ENCODE measurements around the gene ROR1.

The ROR1 gene

GRCh38 chr1:63857478-63857877 is 83.7 kb downstream of the ROR1 start:
- no peak for DNase-seq (ENCODE audit: low spot score)

DNA sequence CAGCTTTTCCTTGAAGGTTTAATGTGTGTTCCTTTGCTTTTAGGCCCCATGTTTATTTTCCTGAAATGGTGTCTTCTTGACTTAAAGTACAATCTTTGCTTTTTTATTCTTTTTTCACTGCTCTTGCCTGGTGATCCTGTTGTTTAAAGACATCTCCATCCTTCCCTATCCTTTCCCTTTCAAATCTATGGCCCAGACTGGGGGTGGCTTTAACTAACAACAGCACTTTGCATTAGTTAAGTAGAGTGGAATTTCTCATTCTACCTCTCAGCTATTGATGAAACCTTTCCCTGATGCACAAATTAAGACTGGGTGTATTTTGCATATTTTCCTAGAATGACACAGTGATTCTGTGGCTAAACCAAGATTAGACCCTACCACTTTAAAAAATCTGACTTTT is 84.3 kb downstream of the ROR1 start:
- no peak for DNase-seq (ENCODE audit: low spot score)

GRCh38 chr1:63859480-63860275 is 85.9 kb downstream of the ROR1 start:
- DNase-seq (ENCODE audit: low spot score), result no peak

DNA sequence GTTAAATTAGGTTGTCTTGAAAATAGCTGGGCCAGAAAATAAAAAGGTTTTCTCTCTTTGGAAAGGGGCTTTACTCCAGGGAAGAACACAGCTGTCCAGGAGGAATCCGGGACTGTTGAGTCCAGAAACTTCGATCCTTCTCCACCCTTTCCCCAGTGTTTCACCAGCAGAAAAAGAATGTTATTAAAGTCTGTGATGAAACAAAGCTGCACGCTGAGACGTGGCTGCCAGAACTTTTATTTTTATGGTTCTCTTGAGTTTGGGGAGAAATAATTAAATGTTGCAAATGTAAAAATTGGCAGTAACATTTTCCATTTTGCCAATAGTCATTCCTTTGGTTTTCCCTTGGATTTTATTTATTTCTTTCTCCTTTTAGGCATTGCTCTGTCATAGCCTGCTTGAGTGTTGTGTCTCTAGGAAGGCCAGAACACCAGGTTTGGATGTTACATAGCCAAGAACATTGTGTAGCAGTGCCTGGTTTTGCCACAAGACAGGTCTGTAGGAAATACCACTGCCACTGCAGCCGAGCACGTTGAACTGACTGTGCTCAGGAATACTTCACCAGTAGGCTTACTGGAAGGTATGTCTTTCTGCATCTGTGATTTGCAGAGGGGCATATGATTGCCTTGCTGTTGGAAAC is 87.4 kb downstream of the ROR1 start:
- no peak for DNase-seq (ENCODE audit: low spot score)

DNA sequence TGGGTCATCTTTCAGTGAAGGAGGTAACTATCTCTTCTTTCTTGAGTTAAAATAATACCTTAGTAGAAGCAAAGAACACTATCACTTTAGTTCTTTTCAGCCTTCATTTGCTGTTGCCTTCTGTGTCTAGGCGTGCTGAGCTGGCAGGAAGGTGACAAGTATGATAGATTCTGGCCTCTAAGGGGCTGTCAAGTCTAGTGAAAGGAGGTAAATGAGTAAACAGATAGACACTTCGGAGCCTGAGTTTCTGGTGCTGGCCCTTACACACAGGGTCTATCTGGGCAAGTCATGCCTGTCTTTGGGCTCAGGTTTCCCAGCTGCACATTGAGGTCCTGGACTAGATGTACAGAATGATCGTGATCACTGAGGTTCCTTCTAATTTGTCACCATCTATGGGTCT is 89.3 kb downstream of the ROR1 start:
- DNase-seq (ENCODE audit: low spot score), result no peak

- DNase-seq (ENCODE audit: low spot score), result no peak
These were observed 90.4 kb downstream of the ROR1 start for GRCh38 chr1:63864224-63864641.

DNA sequence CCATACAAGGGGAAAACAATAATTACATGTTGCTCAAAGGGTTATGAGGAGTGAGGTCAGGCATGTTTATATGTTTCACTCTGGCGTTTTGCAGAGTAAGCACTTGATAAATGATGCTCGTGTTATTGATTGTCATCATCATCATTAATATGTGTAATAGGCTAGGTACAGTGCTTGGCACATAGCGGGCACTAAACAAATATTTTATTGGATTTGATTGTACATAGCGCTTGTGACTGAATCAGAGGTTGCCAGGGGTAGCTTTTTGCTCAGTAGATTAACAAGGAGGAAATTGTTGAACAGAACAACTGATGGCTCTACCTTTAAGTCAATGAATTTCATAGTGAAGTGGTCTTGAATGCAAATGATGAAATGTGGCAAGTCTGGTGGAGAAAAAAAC is 91.7 kb downstream of the ROR1 start:
- no peak for DNase-seq (ENCODE audit: low spot score)

DNA sequence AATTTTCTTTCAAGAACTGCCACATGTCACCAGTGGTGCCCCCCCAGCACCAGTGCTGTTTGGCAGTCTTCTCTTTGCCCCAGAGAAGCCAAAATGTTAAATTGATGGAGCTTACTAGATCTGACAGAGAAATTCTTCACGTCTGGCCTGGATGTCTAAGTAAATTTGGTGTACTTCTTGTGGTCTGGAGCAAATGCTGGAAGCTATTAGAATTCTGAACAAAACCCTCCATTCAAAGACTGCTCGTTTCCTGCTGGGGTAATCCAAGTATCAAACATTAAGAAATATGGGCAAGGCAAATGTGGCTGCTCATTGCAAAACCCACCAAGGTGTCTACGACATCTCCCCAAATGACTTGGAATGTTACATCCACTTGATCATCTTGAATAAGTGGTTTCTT is 92.3 kb downstream of the ROR1 start:
- no peak for DNase-seq (ENCODE audit: low spot score)

- DNase-seq (ENCODE audit: low spot score), result no peak
These were observed 93.8 kb downstream of the ROR1 start for GRCh38 chr1:63867429-63868176.

GRCh38 chr1:63868268-63868781 is 94.5 kb downstream of the ROR1 start:
- DNase-seq (ENCODE audit: low spot score), result no peak

DNA sequence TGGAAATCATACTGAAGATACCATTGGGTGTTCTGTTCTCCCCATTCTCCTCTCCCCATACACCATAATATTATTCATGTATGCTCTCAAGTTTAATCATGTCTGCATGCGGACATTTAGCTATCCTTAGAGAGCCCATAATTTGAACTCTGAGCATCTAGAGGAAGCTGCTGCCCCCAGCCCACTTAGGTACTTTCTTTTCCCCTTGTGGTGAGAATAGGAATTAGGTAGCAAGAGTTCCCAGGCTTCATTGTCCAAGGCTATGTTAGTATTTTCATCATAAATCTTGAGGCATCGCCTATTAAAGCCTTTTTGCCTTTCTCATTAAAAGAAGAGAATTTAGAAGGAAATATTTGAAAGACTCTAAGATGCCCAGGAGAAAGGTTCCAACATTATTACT is 96.3 kb downstream of the ROR1 start:
- no peak for DNase-seq (ENCODE audit: low spot score)

GRCh38 chr1:63871463-63871862 is 97.6 kb downstream of the ROR1 start:
- no peak for DNase-seq (ENCODE audit: low spot score)

GRCh38 chr1:63873751-63874150 is 99.9 kb downstream of the ROR1 start:
- no peak for DNase-seq (ENCODE audit: low spot score)

- no peak for DNase-seq (ENCODE audit: low spot score)
These were observed 100.6 kb downstream of the ROR1 start for GRCh38 chr1:63874278-63874880.

GRCh38 chr1:63875636-63876035 is 101.8 kb downstream of the ROR1 start:
- DNase-seq (ENCODE audit: low spot score), result no peak

DNA sequence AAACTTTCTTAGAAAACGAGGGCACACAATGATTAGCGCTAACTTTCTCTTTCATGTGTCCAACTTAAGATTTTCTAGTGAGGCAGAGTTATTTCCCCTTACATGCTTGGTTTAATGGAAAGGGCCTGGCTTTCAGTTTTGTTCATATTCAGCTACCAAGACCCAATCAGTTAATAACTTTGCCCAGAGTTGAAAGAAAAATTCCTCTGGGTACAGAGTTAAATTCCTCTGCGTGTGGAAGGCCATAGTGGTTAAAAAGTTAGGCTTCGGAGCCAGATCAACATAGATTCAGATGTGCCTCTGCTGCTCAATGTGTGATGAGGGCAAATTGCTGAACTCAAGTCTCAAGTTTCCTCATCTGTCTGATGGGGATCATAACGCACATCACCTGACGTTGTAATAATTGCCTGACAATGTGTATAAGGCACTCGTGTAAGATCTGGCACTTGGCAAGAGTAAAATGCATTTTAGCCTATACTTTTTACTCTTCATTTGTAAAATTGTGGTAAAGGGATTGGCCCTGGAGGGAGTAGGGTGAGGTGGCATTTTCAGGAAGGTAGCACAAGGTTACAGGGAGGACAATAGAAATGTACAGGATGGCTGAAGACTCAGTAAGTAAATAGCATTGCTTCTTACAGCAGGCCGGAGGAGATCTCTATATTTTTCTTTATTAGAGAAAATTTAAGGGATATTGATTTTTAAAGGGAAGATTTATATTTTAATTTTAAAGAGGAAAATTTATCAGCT is 103.4 kb downstream of the ROR1 start:
- no peak for DNase-seq (ENCODE audit: low spot score)

GRCh38 chr1:63877816-63878215 is 104.0 kb downstream of the ROR1 start:
- DNase-seq (ENCODE audit: low spot score), result no peak

- DNase-seq (ENCODE audit: low spot score), result no peak
These were observed 105.1 kb downstream of the ROR1 start for GRCh38 chr1:63878932-63879331.

DNA sequence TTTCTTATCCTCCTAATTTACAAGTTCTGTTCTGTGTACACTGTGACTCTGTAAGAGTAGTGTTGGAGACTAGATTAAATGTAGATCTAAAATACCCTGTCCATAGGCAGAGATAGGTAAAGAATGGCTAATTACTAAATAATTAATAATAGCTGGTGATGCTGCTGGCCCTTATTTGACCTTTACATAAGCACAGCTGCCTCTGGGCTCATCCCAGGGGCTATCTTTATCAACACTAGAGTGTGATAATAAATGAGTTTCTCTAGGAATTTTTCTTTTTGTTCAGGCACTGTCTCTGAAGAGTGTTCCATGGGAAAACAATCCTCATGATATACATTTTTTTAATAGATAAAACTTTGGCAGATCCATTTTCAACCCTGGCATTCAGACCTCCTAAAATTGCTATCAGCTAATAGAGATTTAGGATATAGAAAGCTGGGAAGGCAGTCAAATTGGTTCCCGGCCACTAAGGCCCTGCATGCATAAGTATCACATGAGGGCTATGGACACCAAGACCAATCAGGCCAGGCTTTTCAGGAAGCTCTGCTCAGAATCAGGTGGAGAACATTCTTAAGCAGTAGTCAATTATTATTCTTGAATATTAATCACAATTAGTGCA is 107.2 kb downstream of the ROR1 start:
- no peak for DNase-seq (ENCODE audit: low spot score)

GRCh38 chr1:63882048-63882704 is 108.4 kb downstream of the ROR1 start:
- no peak for DNase-seq (ENCODE audit: low spot score)

Measured in iPS-NIHi11 (cell line).